Loucy (cell line): ENCODE results near the gene AKNA.

ENCODE experiments used
- H2AFZ ChIP-seq: fragments of 200-600 bp; sonication (generic); 2 replicates; pipeline ENCODE4 v1.6.0; 2016; ENCODE audit warnings: antibody characterized with exemption, mild to moderate bottlenecking, low read length, moderate library complexity
- H3F3A ChIP-seq: fragments of 200-600 bp; 2 replicates; pipeline ENCODE4 v1.6.0; 2016; ENCODE audit warnings: antibody characterized with exemption, low read depth, mild to moderate bottlenecking
- H3K27me3 ChIP-seq: fragments of 200-600 bp; sonication (generic); 2 replicates; pipeline ENCODE4 v1.6.1; 2014; ENCODE audit warnings: low read length, mild to moderate bottlenecking; ENCODE audit not compliant: insufficient read depth, poor library complexity, severe bottlenecking
- H3K36me3 ChIP-seq: fragments of 200-600 bp; sonication (generic); 2 replicates; pipeline ENCODE4 v1.6.1; 2016; ENCODE audit warnings: low read length; ENCODE audit not compliant: insufficient read depth
- H3K4me1 ChIP-seq: fragments of 200-600 bp; sonication (generic); 2 replicates; pipeline ENCODE4 v1.5.1; 2014; ENCODE audit warnings: low read length, mild to moderate bottlenecking; ENCODE audit not compliant: insufficient read depth, poor library complexity, severe bottlenecking
- H3K4me2 ChIP-seq: fragments of 200-600 bp; sonication (generic); 2 replicates; pipeline ENCODE4 v1.6.0; 2014; ENCODE audit warnings: antibody characterized with exemption, low read length, low read depth, mild to moderate bottlenecking; ENCODE audit not compliant: poor library complexity, severe bottlenecking
- H3K4me3 ChIP-seq: fragments of 200-600 bp; sonication (generic); 2 replicates; pipeline ENCODE4 v1.5.1; 2014; ENCODE audit warnings: low read length, mild to moderate bottlenecking, mixed read lengths; ENCODE audit not compliant: poor library complexity, severe bottlenecking
- H3K79me2 ChIP-seq: fragments of 200-600 bp; sonication (generic); 2 replicates; pipeline ENCODE4 v1.6.1; 2014; ENCODE audit warnings: low read length; ENCODE audit not compliant: insufficient read depth
- H3K9ac ChIP-seq: fragments of 200-600 bp; sonication (generic); 2 replicates; pipeline ENCODE4 v1.6.0; 2014; ENCODE audit warnings: mild to moderate bottlenecking, low read depth, low read length, moderate library complexity; ENCODE audit not compliant: poor library complexity, severe bottlenecking
- H3K9me2 ChIP-seq: fragments of 200-600 bp; sonication (generic); replicated peaks from 2 replicates; pipeline ENCODE4 v1.6.1; 2016; ENCODE audit warnings: low read depth, low read length, mixed read lengths
- H3K9me3 ChIP-seq: fragments of 200-600 bp; sonication (generic); 2 replicates; pipeline ENCODE4 v1.6.1; 2014; ENCODE audit warnings: mild to moderate bottlenecking, antibody characterized with exemption, low read length, low read depth; ENCODE audit not compliant: insufficient read depth
- H4K20me1 ChIP-seq: fragments of 200-600 bp; sonication (generic); 2 replicates; pipeline ENCODE4 v1.6.0; 2014; ENCODE audit warnings: antibody characterized with exemption, low read length, mild to moderate bottlenecking; ENCODE audit not compliant: insufficient read depth, poor library complexity, severe bottlenecking
- CTCF ChIP-seq: fragments of 200-600 bp; sonication (generic); conservative IDR thresholded peaks from 2 replicates; pipeline ENCODE4 v1.5.1; 2014; ENCODE audit warnings: mild to moderate bottlenecking, antibody characterized with exemption, low read length
- EZH2phosphoT487 ChIP-seq: fragments of 200-600 bp; IDR thresholded peaks from 2 replicates; pipeline ENCODE4 v1.6.1; 2018; ENCODE audit warnings: antibody characterized with exemption, mild to moderate bottlenecking, moderate library complexity, borderline replicate concordance

The AKNA gene

GRCh38 chr9:114406441-114406840 lies 18.7 kb upstream of the AKNA start:
- H2AFZ ChIP-seq, result no peak overlapping the region
- H4K20me1 ChIP-seq, result no peaks in the 10 kb centered on the region
- TF ChIP-seq EZH2phosphoT487 (no peak), CTCF (no peak)
- no peaks in the 10 kb centered on the region for H3K9me2 ChIP-seq
- no peaks in the 10 kb centered on the region for H3K27me3 ChIP-seq
- H3K9ac ChIP-seq, result no peak overlapping the region
- no peaks in the 10 kb centered on the region for H3K36me3 ChIP-seq
- no peak overlapping the region for H3K4me3 ChIP-seq
- no peak overlapping the region for H3K4me2 ChIP-seq
- no peaks in the 10 kb centered on the region for H3K79me2 ChIP-seq
- no peaks in the 10 kb centered on the region for H3K4me1 ChIP-seq
- no peaks in the 10 kb centered on the region for H3F3A ChIP-seq
- H3K9me3 ChIP-seq, result no peaks in the 10 kb centered on the region

DNA sequence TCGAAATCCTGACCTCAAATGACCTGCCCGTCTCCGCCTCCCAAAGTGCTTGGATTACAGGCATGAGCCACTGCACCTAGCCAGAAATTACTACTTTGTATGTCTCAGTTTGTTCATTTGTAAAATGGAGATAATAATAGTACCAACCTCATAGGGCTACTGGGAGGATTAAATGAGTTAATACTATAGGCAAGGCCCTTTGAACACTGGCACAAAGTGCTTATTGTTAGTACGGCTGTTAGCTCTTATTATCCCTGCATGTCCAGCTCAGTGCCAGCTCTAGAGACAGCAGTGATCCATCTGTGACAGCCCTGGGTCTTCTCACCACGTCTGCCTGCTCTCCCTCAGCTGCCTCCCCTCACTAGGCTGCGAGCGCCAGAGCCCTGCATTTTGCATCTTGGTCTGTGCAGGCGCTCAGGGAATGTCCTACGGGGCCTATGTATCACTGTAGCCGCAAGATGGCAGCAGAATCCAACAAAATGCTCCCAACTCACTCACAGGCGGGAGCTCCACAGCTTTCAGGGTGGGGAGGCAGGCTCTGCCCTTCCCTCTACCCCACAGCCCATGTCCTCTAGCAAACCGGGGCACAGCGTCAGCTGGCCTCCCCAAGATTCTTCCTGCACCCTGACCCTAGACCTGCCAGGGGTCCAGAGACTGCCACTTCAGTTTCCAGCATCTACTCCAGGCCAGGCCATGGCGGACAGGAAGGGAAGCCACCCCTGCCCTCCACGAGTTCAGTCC lies 17.7 kb upstream of the AKNA start:
- Histone ChIP-seq H3K9ac (no peak overlapping the region), H4K20me1 (no peaks in the 10 kb centered on the region), H3F3A (no peaks in the 10 kb centered on the region), H3K9me3 (no peaks in the 10 kb centered on the region), H2AFZ (peak overlapping the region; percentile 86), H3K4me1 (no peaks in the 10 kb centered on the region), H3K9me2 (no peaks in the 10 kb centered on the region), H3K36me3 (no peaks in the 10 kb centered on the region), H3K79me2 (no peaks in the 10 kb centered on the region), H3K4me3 (no peak overlapping the region), H3K27me3 (no peaks in the 10 kb centered on the region), H3K4me2 (no peak overlapping the region)
- TF ChIP-seq EZH2phosphoT487 (no peak), CTCF (peak; percentile 86)

GRCh38 chr9:114404531-114404930 lies 16.7 kb upstream of the AKNA start:
- no peak for TF ChIP-seq CTCF
- Histone ChIP-seq H3K4me1 (no peaks in the 10 kb centered on the region), H3K9me3 (no peaks in the 10 kb centered on the region), H3F3A (no peaks in the 10 kb centered on the region), H3K36me3 (no peaks in the 10 kb centered on the region), H3K4me2 (no peak overlapping the region), H2AFZ (no peak overlapping the region), H3K79me2 (no peaks in the 10 kb centered on the region), H4K20me1 (no peaks in the 10 kb centered on the region), H3K4me3 (no peak overlapping the region), H3K9ac (no peak overlapping the region), H3K27me3 (no peaks in the 10 kb centered on the region), H3K9me2 (no peaks in the 10 kb centered on the region)
